Psoas muscle (tissue), 8 donors: ENCODE results near the gene C5orf15. TPM values are rescaled to one million over a fixed set of nuclear protein-coding genes. Genes with fewer than 3 reads are reported as not detected.

ENCODE experiments used
- ATAC-seq, 4 donors: fragments of 200-7000 bp; cut with Tn5 transposase; one replicate each; pipeline ENCODE4 v1.9.1; 2020; ENCODE audit warnings: moderate library complexity in 3 of 4, mild to moderate bottlenecking in 2 of 4
- DNase-seq, 2 donors: peaks; one replicate each; pipeline ENCODE4 v3.0.0-alpha.2; 2020
- H3K27ac ChIP-seq: fragments of 200-600 bp; one replicate; pipeline ENCODE4 v1.8.0; 2022
- H3K27me3 ChIP-seq, 3 donors: fragments of 200-600 bp in 1 of 3; one replicate each; pipeline versions ENCODE4 v1.6.1 to v1.8.0; 2013 to 2022; ENCODE audit warnings: low read length in 2 of 3, mild to moderate bottlenecking in 2 of 3, moderate library complexity in 1 of 3; ENCODE audit not compliant: insufficient read depth in 3 of 3
- H3K36me3 ChIP-seq, 2 donors: fragments of 200-600 bp in 1 of 2; one replicate each; pipeline versions ENCODE4 v1.6.1 to v1.8.0; 2013 to 2022; ENCODE audit warnings: low read depth in 1 of 2, mild to moderate bottlenecking in 1 of 2, moderate library complexity in 1 of 2; ENCODE audit not compliant: insufficient read depth in 1 of 2
- H3K4me1 ChIP-seq: fragments of 200-600 bp; one replicate; pipeline ENCODE4 v1.8.0; 2022
- H3K4me3 ChIP-seq: fragments of 200-600 bp; one replicate; pipeline ENCODE4 v1.8.0; 2022; ENCODE audit warnings: mild to moderate bottlenecking
- H3K9me3 ChIP-seq: fragments of 200-600 bp; one replicate; pipeline ENCODE4 v1.8.0; 2022
- CTCF ChIP-seq: fragments of 200-600 bp; IDR thresholded peaks from one replicate; pipeline ENCODE4 v1.8.0; 2022; ENCODE audit warnings: antibody characterized with exemption
- WGBS, 3 donors: extraction: QIAGEN DNeasy Blood & Tissue Kit; methylation state at CpG; one replicate each; pipeline versions ENCODE4 v1.1.6 to v1.1.7; 2013; 5-methylcytosine and 5-hydroxymethylcytosine counted together
- intact Hi-C, 2 donors: fragments of 100-400 bp; cut with DNase I; formaldehyde crosslinking; loops; one replicate each; pipeline versions ENCODE4 v1.11.0 to v1.14.2; 2022
- polyA plus RNA-seq, 3 donors: library from polyadenylated mRNA; stranded (reverse); fragments of 200-250 nt; gene quantifications; one replicate each; pipeline ENCODE4 v1.2.3, GENCODE V29; 2013
- total RNA-seq, 4 donors: library from RNA; stranded (reverse); fragmentation: NEBNext Ultra II Directional in 2 of 4; extraction: Animal tissue kit (Norgen Biotek cat#: 25700) in 2 of 4; gene quantifications; one replicate each; pipeline versions ENCODE4 v1.2.1 to v1.2.4, GENCODE V29; 2021 to 2023
- donor health status: healthy with polysubstance abuse.
- donor health status: DM: no; HTN: no; CAD: no; lungs with moderate emphysema.
- donor health status: Bipolar disorder and iron deficiency.
- donor health status: healthy.
- donor health status: DM: yes; HTN: yes; CAD: no.
- donor health status: DM: no; HTN: no; CAD: no.
- donor health status: DM: no; HTN: no; CAD: no.
- donor health status: DM: yes; HTN: yes; CAD: no.

Gene C5orf15
- total and polyA plus RNA-seq, 7 donors: 12.7 to 29.8 (median 13.9) TPM

GRCh38 chr5:133942614-133943474 is 25.6 kb downstream of the C5orf15 start:
- intact Hi-C loops: loop anchor here in 1 of 2 donors (5.0 to 10.0 kb wide), 2 partner anchors 518 to 831 kb away; no protein-coding TSS in a partner anchor
- DNase-seq (no peak), ATAC-seq (peak in 2 of 4 donors; percentile 62 to 67)
- no peak for TF ChIP-seq CTCF
- H3K36me3 ChIP-seq: no peaks in the 10 kb centered on the region
- H3K27me3 ChIP-seq: no peaks in the 10 kb centered on the region
- WGBS, 3 donors: 69 to 79% (median 75%) methylated on average over 11 of the region's 11 CpGs
- no peak overlapping the region for H3K27ac ChIP-seq
- H3K9me3 ChIP-seq: no peaks in the 10 kb centered on the region
- H3K4me1 ChIP-seq: no peaks in the 10 kb centered on the region
- H3K4me3 ChIP-seq: no peak overlapping the region

DNA sequence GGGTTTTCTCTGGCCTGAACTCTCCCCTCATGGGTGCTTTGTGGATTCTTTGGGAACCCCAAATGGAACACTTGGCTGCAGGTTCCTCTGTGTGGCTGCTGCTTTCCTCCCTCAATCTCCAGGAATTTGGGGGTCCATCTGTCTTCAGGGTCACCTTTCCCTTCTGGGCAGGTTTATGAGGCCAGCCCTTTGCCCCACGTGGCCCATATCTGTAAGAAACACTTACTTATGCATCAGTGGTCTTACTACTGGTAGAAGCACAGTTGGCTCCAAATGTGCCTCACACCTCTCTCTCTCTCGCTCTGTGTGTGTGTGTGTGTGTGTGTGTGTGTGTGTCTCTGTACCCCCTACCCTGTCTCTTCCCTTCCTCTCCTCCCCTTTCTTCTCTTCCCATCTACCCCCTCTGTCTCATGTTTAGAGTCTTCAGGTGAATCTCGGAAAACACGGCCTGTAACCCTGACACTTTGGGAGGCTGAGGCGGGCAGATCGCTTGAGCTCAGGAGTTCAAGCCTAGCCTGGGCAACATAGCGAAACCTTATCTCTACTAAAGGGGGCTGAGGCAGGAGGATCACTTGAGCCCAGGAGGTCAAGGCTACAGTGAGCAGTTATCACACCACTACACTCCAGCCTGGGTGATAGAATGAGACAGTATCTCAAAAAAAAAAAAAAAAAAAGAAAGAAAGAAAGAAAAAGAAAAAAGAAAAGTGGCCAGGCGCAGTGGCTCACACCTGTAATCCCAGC is 26.8 kb downstream of the C5orf15 start:
- H3K4me1 ChIP-seq: no peaks in the 10 kb centered on the region
- H3K27ac ChIP-seq: no peak overlapping the region
- DNase-seq (no peak), ATAC-seq (no peak)
- TF ChIP-seq CTCF: no peak
- H3K27me3 ChIP-seq: no peaks in the 10 kb centered on the region
- no peaks in the 10 kb centered on the region for H3K9me3 ChIP-seq
- no peaks in the 10 kb centered on the region for H3K36me3 ChIP-seq
- 91 to 96% (median 93%) methylated on average over 8 of the region's 8 CpGs for WGBS, 3 donors
- H3K4me3 ChIP-seq: no peak overlapping the region
- intact Hi-C loops: loop anchor here in 1 of 2 donors (5.0 to 10.0 kb wide), 2 partner anchors 517 to 829 kb away; no protein-coding TSS in a partner anchor

GRCh38 chr5:133939668-133940067 is 28.8 kb downstream of the C5orf15 start:
- DNase-seq (no peak), ATAC-seq (no peak)
- intact Hi-C loops: loop anchor here in 1 of 2 donors (5.0 to 10.0 kb wide), 2 partner anchors 515 to 827 kb away; no protein-coding TSS in a partner anchor
- H3K4me3 ChIP-seq: no peak overlapping the region
- H3K27me3 ChIP-seq: no peaks in the 10 kb centered on the region
- 93 to 100% (median 95%) methylated on average over 3 of the region's 3 CpGs for WGBS, 3 donors
- H3K4me1 ChIP-seq: no peaks in the 10 kb centered on the region
- no peaks in the 10 kb centered on the region for H3K36me3 ChIP-seq
- H3K27ac ChIP-seq: no peak overlapping the region
- no peaks in the 10 kb centered on the region for H3K9me3 ChIP-seq
- no peak for TF ChIP-seq CTCF

DNA sequence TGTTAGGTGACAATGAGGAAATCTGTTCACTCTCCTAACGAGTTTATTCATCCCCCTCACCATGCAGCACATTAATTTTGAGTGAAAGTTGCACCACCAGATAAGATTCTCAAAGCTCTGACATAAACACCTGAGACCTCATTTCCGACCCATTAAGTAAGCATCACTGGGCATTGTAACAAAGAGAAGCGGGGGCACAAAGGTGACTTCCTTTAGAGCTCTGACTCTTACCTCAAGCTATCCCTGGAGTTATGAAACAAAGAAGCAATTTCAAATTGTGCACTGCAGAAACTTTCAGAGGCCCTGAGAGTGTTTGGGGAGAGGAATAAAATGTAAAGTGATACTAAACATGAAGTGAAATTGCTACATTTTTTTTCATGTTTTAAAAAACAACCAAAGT is 29.5 kb downstream of the C5orf15 start:
- WGBS, 3 donors: 74 to 84% (median 82%) methylated on average over 3 of the region's 3 CpGs
- intact Hi-C loops: no loop called here
- no peak for DNase-seq
- H3K27ac ChIP-seq: no peak overlapping the region
- no peaks in the 10 kb centered on the region for H3K36me3 ChIP-seq
- no peak for TF ChIP-seq CTCF
- H3K4me3 ChIP-seq: no peak overlapping the region
- H3K4me1 ChIP-seq: no peaks in the 10 kb centered on the region
- H3K27me3 ChIP-seq: no peaks in the 10 kb centered on the region
- ATAC-seq: no peak
- no peaks in the 10 kb centered on the region for H3K9me3 ChIP-seq
